Heart right ventricle (tissue), 16 donors: Measurements from ENCODE around the gene CMYA5. TPM values are rescaled to one million over a fixed set of nuclear protein-coding genes. Genes with fewer than 3 reads are reported as not detected.

Source experiments
- ATAC-seq, 8 donors: fragments of 200-7000 bp; cut with Tn5 transposase; one replicate each; pipeline ENCODE4 v1.9.1; 2020; ENCODE audit warnings: mild to moderate bottlenecking in 8 of 8, moderate library complexity in 8 of 8, moderate number of reproducible peaks in 1 of 8
- DNase-seq, 2 donors: peaks; one replicate each; pipeline ENCODE4 v3.0.0-alpha.2; 2020
- H3K27ac ChIP-seq, 10 donors: fragments of 200-600 bp; sonication (generic) in 2 of 10; one replicate each; pipeline versions ENCODE4 v1.5.0 to v1.8.0; 2020 to 2022; ENCODE audit warnings: mild to moderate bottlenecking in 3 of 10
- H3K27me3 ChIP-seq, 7 donors: fragments of 200-600 bp; one replicate each; pipeline ENCODE4 v1.8.0; 2021 to 2022; ENCODE audit warnings: mild to moderate bottlenecking in 2 of 7
- H3K36me3 ChIP-seq, 9 donors: fragments of 200-600 bp; sonication (generic) in 1 of 9; one replicate each; pipeline versions ENCODE4 v1.5.0 to v1.8.0; 2020 to 2022; ENCODE audit warnings: mild to moderate bottlenecking in 2 of 9
- H3K4me1 ChIP-seq, 9 donors: fragments of 200-600 bp; sonication (generic) in 1 of 9; one replicate each; pipeline versions ENCODE4 v1.5.0 to v1.8.0; 2020 to 2022; ENCODE audit warnings: mild to moderate bottlenecking in 4 of 9
- H3K4me3 ChIP-seq, 10 donors: fragments of 200-600 bp; sonication (generic) in 2 of 10; one replicate each; pipeline versions ENCODE4 v1.5.0 to v1.8.0; 2020 to 2022; ENCODE audit warnings: mild to moderate bottlenecking in 7 of 10, moderate library complexity in 2 of 10
- H3K9me3 ChIP-seq, 11 donors: fragments of 200-600 bp in 10 of 11; sonication (generic) in 2 of 11; one replicate each; pipeline versions ENCODE4 v1.5.0 to v1.8.0; 2013 to 2022; ENCODE audit warnings: mild to moderate bottlenecking in 2 of 11, control low read depth in 1 of 11, moderate library complexity in 1 of 11
- CTCF ChIP-seq, 9 donors: fragments of 200-600 bp; sonication (generic) in 2 of 9; IDR thresholded peaks; one replicate each; pipeline versions ENCODE4 v1.5.0 to v1.8.0; 2021 to 2022; ENCODE audit warnings: antibody characterized with exemption in 9 of 9, mild to moderate bottlenecking in 5 of 9, moderate library complexity in 1 of 9
- WGBS, 2 donors: extraction: QIAGEN DNeasy Blood & Tissue Kit; methylation state at CpG; one replicate each; pipeline ENCODE4 v1.1.7; 2013; ENCODE audit warnings: inconsistent platforms in 1 of 2; 5-methylcytosine and 5-hydroxymethylcytosine counted together
- intact Hi-C, 10 donors: fragments of 100-400 bp; cut with DNase I; formaldehyde crosslinking; loops; one replicate each; pipeline versions ENCODE4 v1.11.1 to v1.14.2; 2022
- polyA plus RNA-seq, 2 donors: library from polyadenylated mRNA; stranded (reverse); fragments of 200-250 nt; gene quantifications; one replicate each; pipeline ENCODE4 v1.2.3, GENCODE V29; 2013
- total RNA-seq, 10 donors: library from RNA; stranded (reverse); fragmentation: NEBNext Ultra II Directional in 3 of 10; extraction: Animal tissue kit (Norgen Biotek cat#: 25700) in 3 of 10; gene quantifications; one replicate each; pipeline versions ENCODE4 v1.2.1 to v1.2.4, GENCODE V29; 2021 to 2023
- donor health status: Arrhythmogenic right ventricular cardiomyopathy.
- donor health status: ischemic (EF 13 %, LVEDD 7.1; RV severe dilation, severe dysfunction).
- donor health status: healthy with polysubstance abuse.
- donor health status: DM: no; HTN: yes; CAD: no.
- donor health status: DM: no; HTN: no; CAD: no.
- donor health status: ischemic (EF 25% LVEDD 6.9; RV normal size, moderate dysfunction).
- donor health status: ischemic (EF 25% LVEDD 5.7; RV mildly dilated, moderate dysfunction).
- donor health status: healthy.
- donor health status: DM: yes; HTN: yes; CAD: no.
- donor health status: Ischemic cardiomyopathy.
- donor health status: ischemic (EF 35%, LVEDD 5.7; RV mildly dilated, moderate dysfunction).
- donor health status: nonischemic (EF 11% LVEDD 7.7; RV severe dilation, severe dysfunction).
- donor health status: DM: yes; HTN: yes; CAD: no.
- donor health status: PGD.
- donor health status: ischemic (EF 29% LVEDD 5.4; RV normal size, mild dysfunction).
- donor health status: nonischemic (EF 23%, LVEDD 6.1; RV moderate dilation, normal function).

The CMYA5 gene
- total and polyA plus RNA-seq, 12 donors = 202 to 1,721 (median 979) TPM

- Histone ChIP-seq H3K4me1 (peaks cover 0 to 29% (median 10%) of the 10 kb centered on the region in 9 donors), H3K4me3 (no peak overlapping the region), H3K36me3 (no peaks in the 10 kb centered on the region), H3K9me3 (no peaks in the 10 kb centered on the region), H3K27ac (no peak overlapping the region), H3K27me3 (no peaks in the 10 kb centered on the region)
- TF ChIP-seq CTCF (IDR thresholded peaks at IDR 0.05) = no peak
- WGBS, 2 donors = 92 to 95% methylated on average over 8 of the region's 8 CpGs
- intact Hi-C loops = no loop called here
- DNase-seq (no peak), ATAC-seq (no peak)
Observed at GRCh38 chr5:79847561-79847960, 157.9 kb downstream of the CMYA5 start.

GRCh38 chr5:79849061-79849460 is 159.4 kb downstream of the CMYA5 start:
- TF ChIP-seq CTCF (IDR thresholded peaks at IDR 0.05) = no peak
- intact Hi-C loops = no loop called here
- WGBS, 2 donors = 96 to 98% methylated on average over 16 of the region's 16 CpGs
- DNase-seq = no peak
- no peaks in the 10 kb centered on the region for H3K27me3 ChIP-seq
- peak overlapping the region in 3 of 10 donors; percentile 52 to 71 (median 67) for H3K27ac ChIP-seq
- H3K4me1 ChIP-seq = peaks cover 0 to 21% (median 7%) of the 10 kb centered on the region in 9 donors
- ATAC-seq = no peak
- H3K9me3 ChIP-seq = no peaks in the 10 kb centered on the region
- no peak overlapping the region for H3K4me3 ChIP-seq
- H3K36me3 ChIP-seq = no peaks in the 10 kb centered on the region

Other genes starting within 250 kb of the CMYA5 start
- 100 to 1,000 TPM in 1 of 10 donors, 10 to 100 TPM in 9; 35.0 to 109 (median 68.3) TPM for gene HOMER1, start 175.7 kb upstream of the CMYA5 start, total RNA-seq
- 10 to 100 TPM in 1 of 2 donors, 1 to 10 TPM in 1; 4.7 to 13.2 TPM for gene HOMER1, start 175.7 kb upstream of the CMYA5 start, polyA plus RNA-seq
- 10 to 100 TPM; 29.5 to 54.3 (median 37.6) TPM for gene TENT2, start 77.4 kb upstream of the CMYA5 start, total RNA-seq
- 10 to 100 TPM in 1 of 2 donors, 1 to 10 TPM in 1; 8.2 to 39.5 TPM for gene TENT2, start 77.4 kb upstream of the CMYA5 start, polyA plus RNA-seq